ENCODE data around the gene CDK5RAP2. TPM values are rescaled to one million over a fixed set of nuclear protein-coding genes. Genes with fewer than 3 reads are reported as not detected.

The CDK5RAP2 gene
- total and polyA plus RNA-seq, 10 of the 15 experiments (the other 5 are each of a cell fraction or from before 2014, with no cell fraction given), result 16.2 to 53.5 (median 34.5) TPM

DNA sequence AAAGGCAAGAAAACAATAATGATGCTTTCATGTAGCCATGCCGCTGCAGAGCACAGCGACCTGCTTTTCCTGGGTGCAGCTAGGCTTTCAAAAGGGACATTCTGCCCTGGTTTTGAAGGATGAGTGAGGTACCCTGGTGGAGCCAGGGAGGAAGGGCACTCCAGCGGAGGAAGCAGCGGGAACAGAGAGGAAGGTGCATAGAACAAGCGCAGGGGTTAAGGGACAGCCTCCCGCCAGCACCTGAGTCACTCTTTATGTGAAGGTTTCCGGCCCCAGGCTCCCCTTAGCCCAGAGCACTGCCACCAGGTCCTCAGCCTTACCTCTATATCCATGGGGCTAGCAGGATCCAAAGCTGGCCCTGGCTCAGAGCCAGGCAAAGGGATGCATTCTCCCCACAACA lies 221.1 kb downstream of the CDK5RAP2 start:
- Histone ChIP-seq H3K79me2 (ENCODE audit: control insufficient read depth, insufficient read depth, low read length) (no peaks in the 10 kb centered on the region), H3K27ac (ENCODE audit: control insufficient read depth, insufficient read depth) (no peak overlapping the region), H3K4me1 (ENCODE audit: control insufficient read depth, insufficient read depth, low read length) (no peaks in the 10 kb centered on the region), H2AFZ (ENCODE audit: control insufficient read depth, low read depth, low read length) (no peak overlapping the region), H4K20me1 (ENCODE audit: control insufficient read depth, insufficient read depth) (no peaks in the 10 kb centered on the region), H3K9me3 (replicated peaks; ENCODE audit: control insufficient read depth, insufficient read depth, low read length) (no peaks in the 10 kb centered on the region), H3K27me3 (replicated peaks in 1 of 2; ENCODE audit: control insufficient read depth in 2 of 2, insufficient read depth in 2 of 2, low read length in 1 of 2) (no peaks in the 10 kb centered on the region; a peak in 1 of 4 replicates), H3K9ac (ENCODE audit: control insufficient read depth, insufficient read depth, low read length) (no peak overlapping the region), H3K36me3 (ENCODE audit: control insufficient read depth in 2 of 2, insufficient read depth in 2 of 2, low read length in 1 of 2) (no peaks in the 10 kb centered on the region), H3K4me2 (ENCODE audit: control insufficient read depth, insufficient read depth) (no peak overlapping the region), H3K4me3 (no peak overlapping the region)
- ATAC-seq, result no peak
- WGBS (ENCODE audit: insufficient coverage, insufficient replicate concordance, low lambda C conversion rate, missing lambda C conversion rate), result 40% methylated on average over 7 of the region's 7 CpGs
- no peak for DNase-seq (ENCODE audit: low read depth, low spot score)
- in situ Hi-C loops (cut with MboI), result no loop called here
- POLR2A ChIA-PET, result no interaction called here
- CTCF ChIA-PET, result no interaction called here
- BruUV-seq (replicated peaks), result no TSS peak
- RAD21 ChIA-PET (ENCODE audit: unreplicated experiment), result no interaction called here
- FAIRE-seq, result no peak
- intact Hi-C loops (cut with micrococcal nuclease; ENCODE audit: unreplicated experiment), result loop anchor here (10.0 kb wide), 1 partner anchor 64 kb away; no protein-coding TSS in a partner anchor
- TF ChIP-seq POLR2AphosphoS2 (IDR thresholded peaks at IDR 0.05; ENCODE audit: low read depth, low read length) (no peak), FOXK2 (IDR thresholded peaks at IDR 0.05) (no peak), KAT2A (conservative IDR thresholded peaks at IDR 0.05; ENCODE audit: control insufficient read depth, low read depth, low read length) (no peak), ESRRA (IDR thresholded peaks at IDR 0.05; ENCODE audit: low read length) (no peak), BACH1 (IDR thresholded peaks at IDR 0.05; ENCODE audit: borderline replicate concordance) (no peak)
- SMC1A ChIA-PET (ENCODE audit: uncharacterized antibody, unreplicated experiment), result no interaction called here

DNA sequence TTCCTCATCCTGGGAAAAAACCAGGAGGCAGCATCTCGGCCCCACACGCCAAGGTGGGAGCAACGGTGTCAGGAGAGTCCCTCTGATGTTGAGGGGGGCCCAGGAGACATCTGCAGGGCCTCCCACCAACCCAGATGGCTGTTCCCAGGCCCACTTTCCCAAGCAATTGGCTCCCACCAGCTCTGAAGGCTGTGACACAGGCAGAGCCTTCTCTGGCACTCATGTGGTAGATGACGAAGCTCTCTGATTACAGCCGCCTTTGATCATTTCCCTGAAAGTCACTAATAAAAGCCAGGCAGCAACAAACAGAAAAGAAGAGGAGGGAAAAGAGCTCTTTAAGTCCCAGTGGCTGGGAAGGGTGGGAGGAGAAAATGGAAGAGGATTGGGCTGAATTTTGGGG lies 226.5 kb downstream of the CDK5RAP2 start:
- Histone ChIP-seq H4K20me1 (ENCODE audit: control insufficient read depth, insufficient read depth) (no peaks in the 10 kb centered on the region), H3K9me3 (replicated peaks; ENCODE audit: control insufficient read depth, insufficient read depth, low read length) (no peaks in the 10 kb centered on the region), H3K4me3 (no peak overlapping the region), H3K36me3 (ENCODE audit: control insufficient read depth in 2 of 2, insufficient read depth in 2 of 2, low read length in 1 of 2) (no peaks in the 10 kb centered on the region), H3K4me1 (ENCODE audit: control insufficient read depth, insufficient read depth, low read length) (no peaks in the 10 kb centered on the region), H3K4me2 (ENCODE audit: control insufficient read depth, insufficient read depth) (no peak overlapping the region), H3K27ac (ENCODE audit: control insufficient read depth, insufficient read depth) (no peak overlapping the region), H2AFZ (ENCODE audit: control insufficient read depth, low read depth, low read length) (no peak overlapping the region), H3K27me3 (replicated peaks in 1 of 2; ENCODE audit: control insufficient read depth in 2 of 2, insufficient read depth in 2 of 2, low read length in 1 of 2) (no peaks in the 10 kb centered on the region; a peak in 1 of 4 replicates), H3K79me2 (ENCODE audit: control insufficient read depth, insufficient read depth, low read length) (no peaks in the 10 kb centered on the region), H3K9ac (ENCODE audit: control insufficient read depth, insufficient read depth, low read length) (no peak overlapping the region)
- BruUV-seq (replicated peaks), result no TSS peak
- ChIA-PET RAD21 (ENCODE audit: unreplicated experiment) (no interaction called here), CTCF (no interaction called here), SMC1A (ENCODE audit: uncharacterized antibody, unreplicated experiment) (no interaction called here), POLR2A (no interaction called here)
- no peak for DNase-seq (ENCODE audit: low read depth, low spot score)
- TF ChIP-seq ATF7 (IDR thresholded peaks at IDR 0.05; ENCODE audit: low read depth) (no peak), CBX5 (IDR thresholded peaks at IDR 0.05; ENCODE audit: low read depth) (no peak), TBL1XR1 (IDR thresholded peaks at IDR 0.05; ENCODE audit: low read depth, low read length) (no peak), GABPA (IDR thresholded peaks at IDR 0.05; ENCODE audit: low read depth) (no peak), ZBED1 (IDR thresholded peaks at IDR 0.05; ENCODE audit: borderline replicate concordance) (no peak), EED (IDR thresholded peaks at IDR 0.05; ENCODE audit: low read depth) (no peak), LARP7 (IDR thresholded peaks at IDR 0.05) (no peak), NRF1 (conservative IDR thresholded peaks at IDR 0.05; ENCODE audit: low read depth, low read length) (no peak), JUND (IDR thresholded peaks at IDR 0.05; ENCODE audit: low read depth, low read length) (no peak)
- TF ChIP-seq, protein P1, sequence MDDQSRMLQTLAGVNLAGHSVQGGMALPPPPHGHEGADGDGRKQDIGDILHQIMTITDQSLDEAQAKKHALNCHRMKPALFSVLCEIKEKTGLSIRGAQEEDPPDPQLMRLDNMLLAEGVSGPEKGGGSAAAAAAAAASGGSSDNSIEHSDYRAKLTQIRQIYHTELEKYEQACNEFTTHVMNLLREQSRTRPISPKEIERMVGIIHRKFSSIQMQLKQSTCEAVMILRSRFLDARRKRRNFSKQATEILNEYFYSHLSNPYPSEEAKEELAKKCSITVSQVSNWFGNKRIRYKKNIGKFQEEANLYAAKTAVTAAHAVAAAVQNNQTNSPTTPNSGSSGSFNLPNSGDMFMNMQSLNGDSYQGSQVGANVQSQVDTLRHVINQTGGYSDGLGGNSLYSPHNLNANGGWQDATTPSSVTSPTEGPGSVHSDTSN (IDR thresholded peaks at IDR 0.05; ENCODE audit: insufficient replicate concordance, low read depth, low read length), result no peak
- TF ChIP-seq, protein P2, sequence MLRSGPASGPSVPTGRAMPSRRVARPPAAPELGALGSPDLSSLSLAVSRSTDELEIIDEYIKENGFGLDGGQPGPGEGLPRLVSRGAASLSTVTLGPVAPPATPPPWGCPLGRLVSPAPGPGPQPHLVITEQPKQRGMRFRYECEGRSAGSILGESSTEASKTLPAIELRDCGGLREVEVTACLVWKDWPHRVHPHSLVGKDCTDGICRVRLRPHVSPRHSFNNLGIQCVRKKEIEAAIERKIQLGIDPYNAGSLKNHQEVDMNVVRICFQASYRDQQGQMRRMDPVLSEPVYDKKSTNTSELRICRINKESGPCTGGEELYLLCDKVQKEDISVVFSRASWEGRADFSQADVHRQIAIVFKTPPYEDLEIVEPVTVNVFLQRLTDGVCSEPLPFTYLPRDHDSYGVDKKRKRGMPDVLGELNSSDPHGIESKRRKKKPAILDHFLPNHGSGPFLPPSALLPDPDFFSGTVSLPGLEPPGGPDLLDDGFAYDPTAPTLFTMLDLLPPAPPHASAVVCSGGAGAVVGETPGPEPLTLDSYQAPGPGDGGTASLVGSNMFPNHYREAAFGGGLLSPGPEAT (IDR thresholded peaks at IDR 0.05; ENCODE audit: low read depth), result no peak
- TF ChIP-seq, protein P3, sequence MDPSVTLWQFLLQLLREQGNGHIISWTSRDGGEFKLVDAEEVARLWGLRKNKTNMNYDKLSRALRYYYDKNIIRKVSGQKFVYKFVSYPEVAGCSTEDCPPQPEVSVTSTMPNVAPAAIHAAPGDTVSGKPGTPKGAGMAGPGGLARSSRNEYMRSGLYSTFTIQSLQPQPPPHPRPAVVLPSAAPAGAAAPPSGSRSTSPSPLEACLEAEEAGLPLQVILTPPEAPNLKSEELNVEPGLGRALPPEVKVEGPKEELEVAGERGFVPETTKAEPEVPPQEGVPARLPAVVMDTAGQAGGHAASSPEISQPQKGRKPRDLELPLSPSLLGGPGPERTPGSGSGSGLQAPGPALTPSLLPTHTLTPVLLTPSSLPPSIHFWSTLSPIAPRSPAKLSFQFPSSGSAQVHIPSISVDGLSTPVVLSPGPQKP (IDR thresholded peaks at IDR 0.05; ENCODE audit: low read depth, low read length), result no peak
- 12% methylated on average over 5 of the region's 5 CpGs for WGBS (ENCODE audit: insufficient coverage, insufficient replicate concordance, low lambda C conversion rate, missing lambda C conversion rate)
- in situ Hi-C loops (cut with MboI) (no loop called here), intact Hi-C loops (cut with micrococcal nuclease; ENCODE audit: unreplicated experiment) (loop anchor here (10.0 kb wide), 1 partner anchor 59 kb away; no protein-coding TSS in a partner anchor)
- no peak for FAIRE-seq
- ATAC-seq, result no peak
